ENCODE results near the gene OR10D3.
"Not testable (repeated sequence)": the region's sequence is repeated elsewhere in the genome, so short reads cannot be mapped to it uniquely, and the experiment has no call there.

The OR10D3 gene

DNA sequence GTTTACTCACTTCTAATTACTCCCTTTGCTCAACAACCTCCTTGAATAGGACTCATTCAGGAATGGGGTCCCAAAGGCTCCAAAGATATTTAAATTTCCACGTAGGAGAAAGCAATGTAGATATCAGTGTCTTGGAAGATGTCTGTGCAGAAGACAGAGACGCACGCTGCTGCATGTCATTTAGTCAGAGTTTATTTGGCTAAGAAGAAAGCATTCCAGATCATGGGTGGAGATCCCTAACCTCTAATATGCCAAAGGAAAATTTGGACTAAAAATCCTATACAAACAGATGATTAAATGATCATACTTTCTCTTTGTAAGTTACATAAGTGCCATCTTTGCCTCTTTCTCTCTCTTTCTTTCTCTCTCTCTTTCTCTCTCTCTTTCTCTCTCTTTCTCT, at the start of gene OR10D3:
OR10D3 (plus strand) TSS at position 278 of the 400 bp plus-strand sequence. CDS start 1,925 bp downstream, outside the sequence.
- DNase-seq: no peak

DNA sequence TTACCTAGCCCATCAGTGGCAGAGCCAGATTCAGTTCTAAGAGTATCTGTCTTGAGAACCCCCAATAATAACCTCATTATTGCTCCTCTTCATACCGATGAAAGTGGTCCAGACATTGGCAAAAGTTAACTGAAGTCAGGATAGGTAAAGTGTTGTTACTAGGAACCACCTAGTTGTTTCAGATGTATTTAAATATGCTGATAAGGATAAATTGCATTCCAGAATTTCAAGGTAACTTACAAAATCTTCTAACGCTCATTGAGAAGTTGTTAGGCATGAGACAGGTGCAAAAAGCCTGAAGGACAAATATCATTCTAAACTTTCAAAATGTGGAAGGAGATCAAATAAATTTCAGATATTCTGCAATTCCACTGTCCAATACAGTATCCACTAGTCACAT, 40.1 kb upstream of the OR10D3 start:
- DNase-seq: no peak

- no peak for DNase-seq
These were observed 35.2 kb upstream of the OR10D3 start for GRCh38 chr11:124147951-124148350.

DNA sequence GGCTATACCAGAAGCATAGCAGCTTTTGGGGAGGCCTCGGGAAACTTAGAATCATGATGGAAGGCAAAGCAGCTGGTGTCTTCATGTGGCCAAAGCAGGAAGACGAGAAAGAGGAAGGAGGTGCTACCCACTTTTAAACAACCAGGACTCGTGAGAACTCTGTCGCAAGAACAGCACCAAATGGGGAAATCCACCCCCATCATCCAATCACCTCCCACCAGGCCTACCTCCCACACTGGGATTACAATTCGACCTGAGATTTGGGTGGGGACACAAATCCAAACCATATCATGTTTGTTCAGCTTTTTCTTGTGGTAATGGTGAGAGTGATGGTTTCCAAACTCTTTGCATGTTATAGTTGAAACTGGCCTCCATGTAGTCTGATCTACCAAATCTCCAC, 32.5 kb upstream of the OR10D3 start:
- no peak for DNase-seq

GRCh38 chr11:124152770-124153407, 30.3 kb upstream of the OR10D3 start:
- DNase-seq: no peak

- no peak for DNase-seq
These were observed 29.3 kb upstream of the OR10D3 start for GRCh38 chr11:124153821-124154220.

GRCh38 chr11:124159481-124159880, 23.7 kb upstream of the OR10D3 start:
- DNase-seq: no peak

DNA sequence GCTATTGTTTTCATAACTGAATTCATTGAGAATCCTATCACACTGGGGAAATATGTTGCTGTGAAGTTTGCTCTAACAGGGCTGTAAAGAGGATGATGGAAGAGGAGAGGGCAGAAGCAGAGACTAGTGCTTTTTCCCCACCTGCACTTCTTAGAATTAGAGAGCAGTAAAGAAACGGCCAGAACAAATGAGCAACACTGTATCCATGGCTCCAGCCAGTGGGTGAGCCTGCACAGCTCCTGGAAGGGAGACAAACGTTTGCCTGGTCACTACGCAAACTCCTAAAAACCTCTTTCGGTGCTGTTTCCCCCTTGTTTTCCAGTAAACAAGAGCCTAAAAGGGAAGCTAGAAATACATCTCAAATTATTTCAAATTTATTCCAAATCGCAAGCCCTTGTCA, 22.2 kb upstream of the OR10D3 start:
- no peak for DNase-seq

DNA sequence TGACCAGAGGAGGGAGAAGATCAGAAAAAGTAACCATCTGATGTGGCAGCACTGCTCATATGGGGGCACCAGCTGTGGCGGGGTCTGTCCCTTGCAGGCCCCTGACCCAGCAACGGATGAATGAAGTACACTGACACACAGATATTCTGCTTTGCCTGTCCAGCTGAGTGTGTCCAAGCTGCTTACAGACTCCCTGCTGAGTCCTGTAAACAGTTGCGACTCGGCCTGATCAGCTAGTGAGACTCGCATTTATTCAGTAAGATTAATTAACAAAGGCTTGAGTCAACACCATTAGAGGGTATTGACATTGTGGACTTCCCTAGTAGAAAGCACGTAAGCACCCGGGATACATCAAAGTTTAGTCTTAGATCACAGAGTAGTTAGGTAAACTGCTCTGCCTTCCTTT, 15.3 kb upstream of the OR10D3 start:
- DNase-seq: no peak

DNA sequence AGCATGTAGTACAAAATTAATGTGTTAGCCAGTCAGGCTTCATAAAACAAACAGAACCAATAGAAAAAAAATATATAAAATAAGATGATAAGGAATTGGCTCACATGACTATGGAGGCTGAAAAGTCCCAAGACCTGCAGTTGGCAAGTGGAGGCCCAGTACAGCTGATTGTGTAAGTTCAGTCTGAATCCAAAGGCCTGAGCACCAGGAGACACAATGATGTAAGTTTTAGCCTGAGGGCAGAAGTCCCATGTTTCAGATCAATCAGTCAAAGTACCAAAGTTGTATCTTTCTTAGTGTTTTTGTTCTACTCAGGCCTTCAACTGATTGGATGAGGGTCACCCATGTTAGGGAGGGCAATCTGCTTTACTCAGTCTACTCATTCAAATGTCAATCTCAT, 14.3 kb upstream of the OR10D3 start:
- no peak for DNase-seq

DNA sequence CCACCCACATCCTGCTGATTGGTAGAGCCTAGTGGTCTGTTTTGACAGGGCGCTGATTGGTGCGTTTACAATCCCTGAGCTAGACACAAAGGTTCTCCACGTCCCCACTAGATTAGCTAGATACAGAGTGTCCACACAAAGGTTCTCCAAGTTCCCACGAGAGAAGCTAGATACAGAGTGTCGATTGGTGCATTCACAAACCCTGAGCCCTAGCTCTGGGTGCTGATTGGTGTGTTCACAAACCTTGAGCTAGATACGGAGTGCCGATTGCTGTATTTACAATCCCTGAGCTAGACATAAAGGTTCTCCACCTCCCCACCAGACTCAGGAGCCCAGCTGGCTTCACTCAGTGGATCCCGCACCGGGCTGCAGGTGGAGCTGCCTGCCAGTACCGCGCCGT, 12.8 kb upstream of the OR10D3 start:
- DNase-seq: not testable (repeated sequence)

GRCh38 chr11:124170801-124171586, 12.2 kb upstream of the OR10D3 start:
- DNase-seq: no peak

GRCh38 chr11:124172101-124172500, 11.0 kb upstream of the OR10D3 start:
- no peak for DNase-seq

DNA sequence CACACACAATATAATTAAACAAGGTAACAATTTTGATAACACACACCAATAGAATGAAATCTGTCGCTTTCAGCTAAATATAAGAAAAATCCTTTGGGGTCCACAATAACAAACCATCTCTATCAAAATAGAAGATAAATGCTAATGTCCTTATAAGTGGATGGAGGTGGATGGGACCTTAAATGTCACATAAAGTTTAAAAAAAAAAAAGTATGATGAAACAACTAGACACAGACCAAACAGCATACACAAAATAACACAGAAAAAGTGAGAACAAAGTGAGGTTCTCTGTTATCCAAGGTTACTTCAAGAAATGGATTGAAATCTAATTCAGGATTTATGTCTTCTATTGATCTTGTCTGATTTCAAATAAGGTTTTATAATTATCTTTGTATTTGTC, 10.5 kb upstream of the OR10D3 start:
- DNase-seq: no peak

DNA sequence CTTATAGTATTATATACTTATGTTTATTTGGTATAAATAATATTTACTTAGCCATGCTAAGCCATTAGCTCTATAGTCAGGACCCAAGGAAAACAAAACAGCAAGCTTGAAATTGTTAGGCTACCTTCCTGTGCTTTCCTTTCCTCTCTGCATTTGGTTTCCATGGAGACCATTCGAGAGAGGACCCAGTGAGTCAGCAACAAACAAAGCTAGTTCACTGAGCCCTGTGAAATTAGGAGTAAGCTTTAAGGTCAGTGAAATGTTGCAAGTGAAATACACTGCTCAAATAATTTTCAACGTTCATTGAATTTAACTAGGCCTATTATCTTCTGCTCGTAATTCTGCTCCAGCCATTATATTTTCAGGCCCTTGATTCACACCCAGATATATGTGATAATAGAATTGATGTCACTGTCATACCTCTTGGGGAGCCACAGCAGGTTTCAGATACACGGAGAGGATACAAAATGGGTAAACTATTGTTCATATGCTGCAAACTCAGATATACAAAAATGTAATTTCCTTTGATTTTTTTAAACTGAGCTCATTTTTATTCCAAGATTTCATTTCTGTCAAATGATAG, 9.1 kb upstream of the OR10D3 start:
- DNase-seq: no peak

- DNase-seq: no peak
These were observed 6.0 kb upstream of the OR10D3 start for GRCh38 chr11:124176925-124177715.

- no peak for DNase-seq
These were observed 3.8 kb upstream of the OR10D3 start for GRCh38 chr11:124179310-124179709.

DNA sequence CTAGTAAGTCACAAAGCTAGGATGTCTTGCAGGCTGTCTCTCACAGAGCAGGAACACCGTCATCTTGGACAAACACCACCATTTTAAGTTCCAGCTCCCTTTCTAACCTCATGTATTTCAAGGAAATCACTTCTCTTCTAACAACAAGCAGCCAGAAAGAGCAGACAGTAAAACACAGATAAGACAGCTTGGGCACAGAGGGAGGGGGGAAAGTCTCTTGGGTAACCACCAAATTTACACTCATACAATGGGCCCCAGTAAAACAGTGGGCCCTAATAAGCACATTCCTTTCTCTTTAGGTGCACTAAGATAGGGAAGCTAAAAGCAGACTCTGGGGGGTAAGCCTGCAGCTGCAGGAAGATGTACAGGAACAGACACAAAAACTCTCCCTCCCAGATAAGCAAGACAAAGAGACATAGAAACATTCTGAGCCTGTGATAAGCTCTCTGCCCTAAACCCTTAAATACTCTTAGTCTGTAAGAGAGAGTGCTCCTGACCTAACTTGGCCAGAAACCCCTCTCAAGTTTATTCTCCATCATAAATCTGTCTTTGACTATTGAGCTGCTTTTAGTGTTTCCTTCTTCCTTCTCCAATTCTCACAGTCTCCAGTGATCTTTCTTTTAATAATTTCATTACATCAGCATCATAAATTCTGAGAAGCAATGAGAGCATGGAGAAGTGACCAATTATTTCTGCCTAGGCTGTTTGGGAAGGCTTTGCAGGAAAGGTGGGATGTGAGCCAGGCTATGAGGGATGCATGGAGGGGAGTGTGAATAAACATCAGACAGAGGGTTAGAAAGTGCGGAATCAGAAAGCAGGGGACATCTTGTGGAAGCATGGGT, 7.4 kb downstream of the OR10D3 start:
- DNase-seq: no peak

GRCh38 chr11:124193221-124194010, 10.3 kb downstream of the OR10D3 start:
- DNase-seq: no peak

- no peak for DNase-seq
These were observed 11.4 kb downstream of the OR10D3 start for GRCh38 chr11:124194293-124195188.
